Tibial nerve (tissue), 4 donors: Measurements from ENCODE around the gene MELK. TPM values are rescaled to one million over a fixed set of nuclear protein-coding genes. Genes with fewer than 3 reads are reported as not detected.

ENCODE experiments used
- DNase-seq, 2 donors: peaks; one replicate each; pipeline ENCODE4 v3.0.0-alpha.2; 2019; ENCODE audit warnings: low spot score in 2 of 2
- H3K27ac ChIP-seq, 4 donors: fragments of 200-600 bp; sonication (generic) in 3 of 4; one replicate each; pipeline ENCODE4 v1.5.1; 2017 to 2019; ENCODE audit warnings: mild to moderate bottlenecking in 1 of 4
- H3K27me3 ChIP-seq, 2 donors: fragments of 200-600 bp; sonication (generic) in 1 of 2; one replicate each; pipeline versions ENCODE4 v1.5.1 to v1.6.0; 2017 to 2019
- H3K36me3 ChIP-seq, 3 donors: fragments of 200-600 bp; sonication (generic); one replicate each; pipeline ENCODE4 v1.5.1; 2018 to 2019
- H3K4me1 ChIP-seq, 4 donors: fragments of 200-600 bp; sonication (generic) in 3 of 4; one replicate each; pipeline ENCODE4 v1.5.1; 2017 to 2019
- H3K4me3 ChIP-seq, 4 donors: fragments of 200-600 bp; sonication (generic) in 3 of 4; one replicate each; pipeline ENCODE4 v1.5.1; 2017 to 2019; ENCODE audit warnings: mild to moderate bottlenecking in 1 of 4, moderate library complexity in 1 of 4
- H3K9me3 ChIP-seq, 4 donors: fragments of 200-600 bp; sonication (generic) in 3 of 4; one replicate each; pipeline ENCODE4 v1.5.1; 2017 to 2019
- EP300 ChIP-seq, 2 donors: sonication (generic); formaldehyde crosslinking; IDR thresholded peaks; one replicate each; pipeline ENCODE4 v1.6.1; 2017; ENCODE audit warnings: antibody characterized with exemption in 2 of 2, mild to moderate bottlenecking in 1 of 2
- POLR2A ChIP-seq, 2 donors: fragments of 450-650 bp; IDR thresholded peaks; one replicate each; pipeline ENCODE4 v1.6.1; 2017; ENCODE audit warnings: antibody characterized with exemption in 2 of 2, mild to moderate bottlenecking in 2 of 2, moderate library complexity in 2 of 2
- WGBS, 2 donors: methylation state at CpG; one replicate each; pipeline ENCODE4 v1.1.5; 2018; 5-methylcytosine and 5-hydroxymethylcytosine counted together
- total RNA-seq, 4 donors: library from RNA; depleted of rRNA; stranded (reverse); fragments of >200 nt; gene quantifications; one replicate each; pipeline ENCODE4 v1.1.0, GENCODE V29; 2016
- TF ChIP-seq, protein P1 (sequence below), 5 experiments: fragments of 200-600 bp in 3 of 5; fragments of 450-650 bp in 2 of 5; sonication (generic) in 3 of 5; IDR thresholded peaks; one replicate each; pipeline ENCODE4 v1.5.1; 2016 to 2019; ENCODE audit warnings: antibody characterized with exemption in 5 of 5, mild to moderate bottlenecking in 3 of 5, moderate library complexity in 2 of 5

Gene MELK
- total RNA-seq, 4 donors from 2014 or later = 0.22 to 1.2 (median 0.60) TPM; not detected in 1

DNA sequence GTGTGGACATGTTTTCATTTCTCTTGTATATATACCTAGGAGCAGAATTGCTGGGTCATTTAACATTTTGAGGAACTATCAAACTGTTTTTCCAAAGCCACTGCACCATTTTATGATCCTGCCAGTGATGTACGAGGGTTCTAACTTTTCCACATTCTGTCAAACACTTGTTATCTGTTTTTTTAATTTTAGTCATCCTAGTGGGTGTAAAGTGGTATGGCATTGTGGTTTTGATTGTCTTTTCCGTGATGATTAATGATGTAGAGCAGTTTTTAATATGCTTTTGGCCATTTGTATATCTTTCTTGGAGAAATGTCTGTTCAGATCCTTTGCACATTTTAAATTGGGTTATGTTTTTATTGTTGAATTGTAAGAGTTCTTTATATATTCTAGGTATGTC lies 107.0 kb downstream of the MELK start:
- Histone ChIP-seq H3K27me3 (no peaks in the 10 kb centered on the region), H3K9me3 (peaks cover 0 to 12% (median 5%) of the 10 kb centered on the region in 4 donors), H3K36me3 (no peaks in the 10 kb centered on the region), H3K4me3 (no peak overlapping the region), H3K27ac (no peak overlapping the region), H3K4me1 (no peaks in the 10 kb centered on the region)
- TF ChIP-seq EP300 (IDR thresholded peaks at IDR 0.05) (no peak), POLR2A (IDR thresholded peaks at IDR 0.05) (no peak)
- TF ChIP-seq, protein P1, sequence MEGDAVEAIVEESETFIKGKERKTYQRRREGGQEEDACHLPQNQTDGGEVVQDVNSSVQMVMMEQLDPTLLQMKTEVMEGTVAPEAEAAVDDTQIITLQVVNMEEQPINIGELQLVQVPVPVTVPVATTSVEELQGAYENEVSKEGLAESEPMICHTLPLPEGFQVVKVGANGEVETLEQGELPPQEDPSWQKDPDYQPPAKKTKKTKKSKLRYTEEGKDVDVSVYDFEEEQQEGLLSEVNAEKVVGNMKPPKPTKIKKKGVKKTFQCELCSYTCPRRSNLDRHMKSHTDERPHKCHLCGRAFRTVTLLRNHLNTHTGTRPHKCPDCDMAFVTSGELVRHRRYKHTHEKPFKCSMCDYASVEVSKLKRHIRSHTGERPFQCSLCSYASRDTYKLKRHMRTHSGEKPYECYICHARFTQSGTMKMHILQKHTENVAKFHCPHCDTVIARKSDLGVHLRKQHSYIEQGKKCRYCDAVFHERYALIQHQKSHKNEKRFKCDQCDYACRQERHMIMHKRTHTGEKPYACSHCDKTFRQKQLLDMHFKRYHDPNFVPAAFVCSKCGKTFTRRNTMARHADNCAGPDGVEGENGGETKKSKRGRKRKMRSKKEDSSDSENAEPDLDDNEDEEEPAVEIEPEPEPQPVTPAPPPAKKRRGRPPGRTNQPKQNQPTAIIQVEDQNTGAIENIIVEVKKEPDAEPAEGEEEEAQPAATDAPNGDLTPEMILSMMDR (IDR thresholded peaks at IDR 0.05) = no peak
- no peak for DNase-seq
- 82 to 83% methylated on average over 2 of the region's 2 CpGs for WGBS, 2 donors

DNA sequence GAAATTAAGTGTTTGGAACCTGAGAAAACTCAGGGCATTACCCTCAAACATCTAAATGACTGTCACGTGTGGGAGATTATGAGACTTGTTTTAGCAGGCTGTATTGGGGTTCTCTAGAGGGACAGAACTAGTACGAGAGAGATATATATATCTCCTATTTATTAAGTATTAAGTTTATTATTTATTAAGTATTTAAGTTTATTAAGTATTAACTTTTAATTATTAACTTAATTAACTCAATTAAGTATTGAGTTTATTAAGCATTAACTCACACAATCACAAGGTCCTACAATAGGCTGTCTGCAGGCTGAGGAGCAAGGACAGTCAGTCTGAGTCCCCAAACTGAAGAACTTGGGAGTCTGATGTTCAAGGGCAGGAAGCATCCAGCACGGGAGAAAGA lies 113.8 kb downstream of the MELK start:
- TF ChIP-seq POLR2A (IDR thresholded peaks at IDR 0.05) = no peak
- TF ChIP-seq, protein P1 (IDR thresholded peaks at IDR 0.05) = no peak
- TF ChIP-seq EP300 (IDR thresholded peaks at IDR 0.05) = no peak
- Histone ChIP-seq H3K36me3 (no peaks in the 10 kb centered on the region), H3K4me3 (no peak overlapping the region), H3K27ac (no peak overlapping the region), H3K9me3 (peaks cover 0 to 15% (median 5%) of the 10 kb centered on the region in 4 donors), H3K27me3 (no peaks in the 10 kb centered on the region), H3K4me1 (no peaks in the 10 kb centered on the region)
- no peak for DNase-seq
- 80 to 86% methylated on average over 3 of the region's 3 CpGs for WGBS, 2 donors

DNA sequence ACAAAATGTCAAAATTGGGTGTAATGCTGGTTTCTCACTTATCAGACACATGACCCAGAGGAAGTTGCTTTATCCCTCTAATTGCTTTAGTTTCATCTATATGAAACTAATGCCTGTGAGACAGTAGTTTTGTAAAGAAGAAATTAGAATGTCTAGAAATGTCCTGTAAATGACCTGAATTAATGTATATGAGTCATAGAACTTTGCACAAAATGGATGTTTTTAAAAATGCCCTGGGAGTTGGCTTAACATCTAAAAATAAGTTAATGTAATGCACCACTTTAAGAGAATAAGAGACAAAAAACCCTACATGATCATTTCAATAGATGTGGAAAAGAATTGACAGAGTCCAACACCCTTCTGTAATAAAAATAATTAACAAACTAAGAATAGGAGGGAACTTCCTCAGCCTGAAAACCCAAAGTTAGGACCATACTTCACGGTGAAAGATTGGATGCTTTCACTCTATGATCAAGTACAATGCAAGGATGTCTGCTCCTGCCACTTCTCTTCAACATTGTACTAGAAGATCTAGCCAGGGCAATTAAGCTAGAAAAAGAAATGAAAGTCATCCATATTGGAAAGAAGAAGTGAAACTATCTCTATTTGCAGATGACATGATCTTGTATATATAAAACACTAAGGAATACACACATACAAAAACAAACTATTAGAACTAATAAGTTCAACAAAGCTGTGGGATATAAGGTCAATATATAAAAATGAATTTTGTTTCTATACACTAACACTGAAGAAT lies 117.9 kb downstream of the MELK start:
- peaks cover 0 to 7% (median 0%) of the 10 kb centered on the region in 4 donors for H3K9me3 ChIP-seq
- 81% methylated on average over 1 of the region's 1 CpG for WGBS, 2 donors
- no peaks in the 10 kb centered on the region for H3K4me1 ChIP-seq
- no peak for DNase-seq
- no peaks in the 10 kb centered on the region for H3K36me3 ChIP-seq
- no peaks in the 10 kb centered on the region for H3K27me3 ChIP-seq
- TF ChIP-seq POLR2A (IDR thresholded peaks at IDR 0.05) (no peak), EP300 (IDR thresholded peaks at IDR 0.05) (no peak)
- TF ChIP-seq, protein P1 (IDR thresholded peaks at IDR 0.05) = no peak
- no peak overlapping the region for H3K27ac ChIP-seq
- H3K4me3 ChIP-seq = no peak overlapping the region

DNA sequence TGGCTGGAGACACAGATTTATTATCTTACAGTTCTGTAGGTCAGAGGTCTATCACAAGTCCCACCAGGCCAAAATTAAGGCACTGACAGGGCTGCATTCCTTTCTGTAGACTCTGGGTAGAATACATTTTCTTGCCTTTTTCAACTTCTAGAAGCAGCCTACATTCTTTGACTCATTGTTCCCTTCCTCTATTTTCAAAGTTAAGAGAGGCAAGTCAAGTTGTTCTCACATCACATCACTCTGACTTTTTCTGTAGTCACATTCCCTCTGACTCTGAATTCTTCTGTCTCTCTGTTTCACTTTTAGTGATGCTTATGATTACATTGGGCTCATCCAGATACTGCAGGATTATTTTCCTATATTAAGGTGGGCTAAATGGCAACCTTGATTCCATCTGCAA lies 119.0 kb downstream of the MELK start:
- H3K4me3 ChIP-seq = no peak overlapping the region
- no peak for DNase-seq
- H3K27me3 ChIP-seq = no peaks in the 10 kb centered on the region
- H3K36me3 ChIP-seq = no peaks in the 10 kb centered on the region
- no peak overlapping the region for H3K27ac ChIP-seq
- H3K9me3 ChIP-seq = peaks cover 0 to 7% (median 0%) of the 10 kb centered on the region in 4 donors
- TF ChIP-seq, protein P1 (IDR thresholded peaks at IDR 0.05) = no peak
- no peak for TF ChIP-seq POLR2A (IDR thresholded peaks at IDR 0.05)
- no peak for TF ChIP-seq EP300 (IDR thresholded peaks at IDR 0.05)
- H3K4me1 ChIP-seq = no peaks in the 10 kb centered on the region

DNA sequence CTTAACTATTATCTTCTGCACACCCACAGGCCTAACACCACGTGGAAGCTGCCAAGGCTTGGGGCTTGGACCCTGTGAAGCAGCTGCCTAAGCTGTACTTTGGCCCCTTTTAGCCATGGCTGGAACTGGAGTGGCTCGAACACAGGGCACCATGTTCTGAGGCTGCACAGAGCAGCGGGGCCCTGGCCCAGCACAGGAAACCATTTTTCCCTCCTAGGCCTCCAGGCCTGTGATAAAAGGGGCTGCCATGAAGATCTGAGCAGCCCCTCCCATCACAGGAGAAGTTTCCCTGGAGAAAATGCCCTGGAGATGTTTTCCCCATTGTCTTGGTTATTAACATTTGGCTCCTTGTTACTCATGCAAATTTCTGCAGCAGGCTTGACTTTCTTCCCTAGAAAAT lies 126.3 kb downstream of the MELK start:
- H3K27me3 ChIP-seq = no peaks in the 10 kb centered on the region
- no peaks in the 10 kb centered on the region for H3K4me1 ChIP-seq
- H3K36me3 ChIP-seq = no peaks in the 10 kb centered on the region
- no peak overlapping the region for H3K27ac ChIP-seq
- H3K9me3 ChIP-seq = peaks cover 0 to 18% (median 0%) of the 10 kb centered on the region in 4 donors
- TF ChIP-seq POLR2A (IDR thresholded peaks at IDR 0.05) (no peak), EP300 (IDR thresholded peaks at IDR 0.05) (no peak)
- TF ChIP-seq, protein P1 (IDR thresholded peaks at IDR 0.05) = no peak
- no peak overlapping the region for H3K4me3 ChIP-seq
- 66 to 73% methylated on average over 3 of the region's 3 CpGs for WGBS, 2 donors
- DNase-seq = no peak
